ENCODE results near the gene CEP63.

GRCh38 chr3:134620476-134621115, 134.7 kb downstream of the CEP63 start:
- TF ChIP-seq POLR2AphosphoS5 (IDR thresholded peaks at IDR 0.05) (no peak), CTCF (IDR thresholded peaks at IDR 0.05; ENCODE audit: poor library complexity, severe bottlenecking) (no peak)
- TF ChIP-seq, protein P1, sequence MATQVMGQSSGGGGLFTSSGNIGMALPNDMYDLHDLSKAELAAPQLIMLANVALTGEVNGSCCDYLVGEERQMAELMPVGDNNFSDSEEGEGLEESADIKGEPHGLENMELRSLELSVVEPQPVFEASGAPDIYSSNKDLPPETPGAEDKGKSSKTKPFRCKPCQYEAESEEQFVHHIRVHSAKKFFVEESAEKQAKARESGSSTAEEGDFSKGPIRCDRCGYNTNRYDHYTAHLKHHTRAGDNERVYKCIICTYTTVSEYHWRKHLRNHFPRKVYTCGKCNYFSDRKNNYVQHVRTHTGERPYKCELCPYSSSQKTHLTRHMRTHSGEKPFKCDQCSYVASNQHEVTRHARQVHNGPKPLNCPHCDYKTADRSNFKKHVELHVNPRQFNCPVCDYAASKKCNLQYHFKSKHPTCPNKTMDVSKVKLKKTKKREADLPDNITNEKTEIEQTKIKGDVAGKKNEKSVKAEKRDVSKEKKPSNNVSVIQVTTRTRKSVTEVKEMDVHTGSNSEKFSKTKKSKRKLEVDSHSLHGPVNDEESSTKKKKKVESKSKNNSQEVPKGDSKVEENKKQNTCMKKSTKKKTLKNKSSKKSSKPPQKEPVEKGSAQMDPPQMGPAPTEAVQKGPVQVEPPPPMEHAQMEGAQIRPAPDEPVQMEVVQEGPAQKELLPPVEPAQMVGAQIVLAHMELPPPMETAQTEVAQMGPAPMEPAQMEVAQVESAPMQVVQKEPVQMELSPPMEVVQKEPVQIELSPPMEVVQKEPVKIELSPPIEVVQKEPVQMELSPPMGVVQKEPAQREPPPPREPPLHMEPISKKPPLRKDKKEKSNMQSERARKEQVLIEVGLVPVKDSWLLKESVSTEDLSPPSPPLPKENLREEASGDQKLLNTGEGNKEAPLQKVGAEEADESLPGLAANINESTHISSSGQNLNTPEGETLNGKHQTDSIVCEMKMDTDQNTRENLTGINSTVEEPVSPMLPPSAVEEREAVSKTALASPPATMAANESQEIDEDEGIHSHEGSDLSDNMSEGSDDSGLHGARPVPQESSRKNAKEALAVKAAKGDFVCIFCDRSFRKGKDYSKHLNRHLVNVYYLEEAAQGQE (IDR thresholded peaks at IDR 0.05; ENCODE audit: borderline replicate concordance): no peak
